NCI-H1092 treated with DMSO at 0.1 percent for 48 hours (cell line): ENCODE data around the gene TRIM5.
"Not testable (repeated sequence)": the region's sequence is repeated elsewhere in the genome, so short reads cannot be mapped to it uniquely, and the experiment has no call there.

Source experiments
- DNase-seq: peaks from one replicate; lab custom pipeline; 2025; lab: John Stamatoyannopoulos, UW

The TRIM5 gene

GRCh38 chr11:5689551-5689983, 4.7 kb upstream of the TRIM5 start, which contains the start of gene TRIM22:
TRIM22 (plus strand) TSS chr11:5689790; CDS start chr11:5696233, 6,443 bp downstream.
- DNase-seq: no peak

GRCh38 chr11:5688482-5688881, 3.6 kb upstream of the TRIM5 start:
- no peak for DNase-seq

DNA sequence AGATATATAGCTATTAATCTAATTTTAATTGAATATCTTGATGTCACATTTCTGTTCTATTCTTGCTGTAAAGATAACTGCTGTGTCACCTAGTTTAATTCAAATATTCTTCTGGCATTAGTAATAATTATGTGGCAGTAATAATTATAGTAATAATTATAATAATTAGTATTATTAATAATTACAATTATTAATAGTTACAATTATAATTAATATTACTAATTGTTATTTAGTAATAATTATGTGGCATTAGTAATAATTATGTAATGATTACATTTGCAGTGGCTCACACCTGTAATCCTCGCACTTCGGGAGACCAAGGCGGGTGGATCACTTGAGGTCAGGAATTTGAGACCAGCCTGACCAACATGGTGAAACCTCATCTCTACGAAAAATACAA, 1.6 kb upstream of the TRIM5 start:
- no peak for DNase-seq

DNA sequence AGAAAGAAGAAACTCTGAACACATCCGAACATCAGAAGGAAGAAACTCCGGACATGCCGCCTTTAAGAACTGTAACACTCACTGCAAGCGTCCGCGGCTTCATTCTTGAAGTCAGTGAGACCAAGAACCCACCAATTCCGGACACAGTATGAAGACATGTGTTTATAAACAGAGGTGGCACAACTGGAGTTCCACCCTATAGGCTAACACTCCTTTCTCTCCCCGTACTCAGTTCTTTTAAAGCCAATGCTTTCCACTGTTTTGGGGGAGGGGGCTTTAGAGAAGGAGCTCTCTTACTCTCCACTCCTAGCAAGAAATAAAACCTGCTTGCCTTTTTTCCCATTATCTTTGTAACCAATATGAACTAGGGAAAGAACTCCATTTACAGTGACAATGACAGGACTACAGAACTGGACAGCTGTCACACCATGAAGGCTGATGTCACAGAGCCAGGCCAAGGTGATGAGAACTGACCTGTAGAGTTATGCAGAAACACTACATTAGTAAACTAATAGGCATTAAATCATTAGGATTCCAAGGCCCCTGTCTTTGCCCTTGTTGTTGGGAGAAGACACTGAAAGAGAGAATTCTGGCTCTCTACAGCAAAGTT, 733 bp downstream of the TRIM5 start:
- DNase-seq: no peak

- not testable (repeated sequence) for DNase-seq
Observed at GRCh38 chr11:5683620-5684019, 1.3 kb downstream of the TRIM5 start.

- DNase-seq: not testable (repeated sequence)
Observed at GRCh38 chr11:5682890-5683441, 1.9 kb downstream of the TRIM5 start.

DNA sequence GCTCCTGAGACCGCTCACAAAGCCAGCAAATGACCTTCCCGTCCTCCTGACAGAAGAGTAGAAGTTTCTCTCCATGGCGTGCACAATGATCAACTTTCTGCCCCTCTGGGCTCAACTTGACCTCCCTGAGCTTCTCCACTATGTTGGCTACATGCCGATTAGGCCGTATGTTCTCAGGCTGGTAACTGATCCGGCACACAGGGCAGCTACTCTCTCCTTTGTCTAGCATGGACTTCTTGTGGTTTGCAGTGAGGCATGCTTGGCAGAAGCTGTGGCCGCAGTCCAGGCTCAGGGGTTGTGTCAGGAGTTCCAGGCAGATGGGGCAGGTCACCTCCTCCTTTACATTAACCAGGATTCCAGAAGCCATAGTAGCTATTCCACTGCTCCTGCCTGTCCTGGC, 5.1 kb downstream of the TRIM5 start:
- DNase-seq: no peak

DNA sequence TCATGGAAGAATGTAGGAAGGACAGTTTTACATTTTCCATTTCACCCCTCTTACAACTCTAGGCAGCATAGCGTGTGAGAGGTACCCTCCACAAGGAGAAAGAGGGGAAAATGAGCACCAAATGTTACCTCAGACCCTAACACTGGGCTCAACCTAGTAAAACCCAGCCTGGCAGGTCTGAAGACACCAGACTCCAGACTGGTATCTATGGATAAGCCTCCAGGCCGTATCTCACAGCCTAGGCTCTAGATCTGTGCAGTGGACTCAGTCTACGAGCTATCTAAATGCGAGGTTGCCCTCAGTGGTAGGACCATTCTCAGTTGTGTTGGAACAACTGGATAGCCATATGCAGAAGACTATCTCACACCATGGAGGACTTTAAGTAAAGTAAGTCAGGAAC, 10.5 kb downstream of the TRIM5 start:
- no peak for DNase-seq

DNA sequence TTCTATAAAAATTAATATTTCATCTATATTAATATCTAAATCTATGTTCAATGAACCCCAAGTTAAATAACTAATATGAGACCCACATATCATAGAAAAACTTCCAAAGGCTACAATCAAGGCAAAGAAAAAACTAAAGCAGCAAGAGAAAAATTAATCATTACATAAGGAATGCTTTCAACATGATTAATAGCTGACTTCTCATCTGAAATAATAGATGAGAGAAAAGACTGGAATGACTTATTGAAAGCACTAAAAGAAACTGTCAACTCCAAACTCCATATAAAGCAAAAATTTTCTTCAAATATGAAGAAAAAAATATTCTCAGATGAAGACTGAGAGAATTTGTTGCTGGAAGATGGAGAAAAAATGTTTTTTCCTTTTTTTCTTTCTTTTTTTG, 13.0 kb downstream of the TRIM5 start:
- DNase-seq: no peak

- DNase-seq: no peak
Observed at GRCh38 chr11:5666402-5666793, 18.5 kb downstream of the TRIM5 start.

- DNase-seq: no peak
Observed at GRCh38 chr11:5665746-5666401, 19.0 kb downstream of the TRIM5 start.

DNA sequence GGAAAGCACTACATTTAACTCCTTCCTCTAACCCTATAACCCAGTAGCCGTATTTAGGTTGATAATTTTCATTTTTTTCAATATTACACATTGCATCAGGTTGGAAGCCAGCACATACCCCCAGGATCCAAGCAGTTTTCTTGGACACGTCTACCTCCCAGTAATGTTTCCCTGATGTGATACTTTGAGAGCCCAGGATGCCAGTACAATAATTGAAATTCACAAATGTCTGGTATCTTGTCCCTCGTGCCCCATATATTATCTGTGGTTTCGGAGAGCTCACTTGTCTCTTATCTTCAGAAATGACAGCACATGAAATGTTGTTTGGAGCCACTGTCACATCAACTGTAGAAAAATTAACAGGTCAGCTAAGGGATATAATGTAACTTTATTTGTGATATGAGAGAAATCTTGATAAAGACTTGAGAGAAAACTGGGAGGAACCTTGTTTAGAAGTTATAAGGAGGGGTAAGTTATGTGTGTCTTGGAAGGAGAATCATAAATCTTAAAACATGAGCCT, 19.8 kb downstream of the TRIM5 start:
- DNase-seq: no peak

DNA sequence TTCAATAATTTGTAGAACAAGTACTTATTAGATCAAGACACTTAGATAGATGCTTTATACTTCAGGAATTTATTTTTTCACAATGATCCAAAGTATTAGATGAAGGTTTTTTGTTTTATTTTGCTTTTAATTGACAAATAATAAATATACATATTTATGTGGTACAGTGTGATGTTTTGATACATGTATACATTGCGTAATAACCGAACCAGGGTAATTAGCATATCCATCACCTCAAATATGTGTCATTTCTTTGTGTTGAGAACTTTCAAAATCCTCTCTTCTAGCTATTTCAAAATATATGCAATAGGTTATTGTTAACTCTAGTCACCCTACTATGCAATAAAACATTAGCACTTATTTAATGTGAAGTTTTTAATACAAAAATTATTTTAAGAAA, 21.4 kb downstream of the TRIM5 start:
- no peak for DNase-seq

DNA sequence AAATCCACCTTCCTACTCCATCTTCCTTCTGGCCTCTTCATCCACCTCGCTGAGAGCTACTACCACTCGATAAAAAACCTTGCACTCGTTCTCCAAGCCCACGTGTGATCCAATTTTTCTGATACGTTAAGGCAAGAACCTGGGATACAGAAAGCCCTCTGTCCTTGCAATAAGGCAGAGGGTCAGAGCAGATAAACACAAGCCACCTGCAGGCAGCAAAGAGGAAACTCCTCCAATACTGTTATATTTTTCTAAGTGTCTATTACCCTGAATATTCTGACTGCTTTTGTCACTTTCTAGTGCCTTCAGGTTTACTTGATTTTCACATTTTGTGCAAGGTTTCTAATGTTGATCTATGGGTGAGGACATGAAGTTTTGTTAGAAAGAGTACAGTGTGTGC, 26.6 kb downstream of the TRIM5 start:
- no peak for DNase-seq

DNA sequence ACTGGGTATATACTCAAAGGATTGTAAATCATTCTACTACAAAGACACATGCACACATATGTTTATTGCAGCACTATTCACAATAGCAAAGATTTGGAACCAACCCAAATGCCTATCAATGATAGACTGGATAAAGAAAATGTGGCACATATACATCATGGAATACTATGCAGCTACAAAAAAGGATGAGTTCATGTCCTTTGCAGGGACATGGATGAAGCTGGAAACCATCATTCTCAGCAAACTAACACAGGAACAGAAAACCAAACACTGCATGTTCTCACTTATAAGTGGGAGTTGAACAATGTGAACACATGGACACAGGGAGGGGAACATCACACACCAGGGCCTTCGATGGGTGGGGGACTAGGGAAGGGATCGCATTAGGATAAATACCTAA, 27.9 kb downstream of the TRIM5 start:
- DNase-seq: not testable (repeated sequence)

DNA sequence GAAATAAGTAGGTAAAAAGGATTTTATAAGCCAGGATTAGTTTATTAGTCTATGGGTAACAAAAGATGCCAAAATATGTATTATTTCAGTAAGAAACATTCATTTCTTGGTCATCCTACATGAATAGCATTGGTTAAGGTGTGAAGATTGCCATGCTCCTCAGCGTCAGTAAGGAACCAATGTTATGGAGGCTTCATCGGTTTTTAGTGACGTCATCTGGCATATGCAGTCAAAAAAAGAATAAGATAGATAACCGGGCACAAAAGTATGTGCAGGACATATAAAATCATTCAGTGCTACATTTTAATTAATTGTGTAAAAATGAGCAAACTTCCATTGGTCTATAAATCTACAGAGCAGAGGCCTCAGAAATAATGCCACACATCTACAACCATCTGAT, 29.4 kb downstream of the TRIM5 start:
- no peak for DNase-seq

DNA sequence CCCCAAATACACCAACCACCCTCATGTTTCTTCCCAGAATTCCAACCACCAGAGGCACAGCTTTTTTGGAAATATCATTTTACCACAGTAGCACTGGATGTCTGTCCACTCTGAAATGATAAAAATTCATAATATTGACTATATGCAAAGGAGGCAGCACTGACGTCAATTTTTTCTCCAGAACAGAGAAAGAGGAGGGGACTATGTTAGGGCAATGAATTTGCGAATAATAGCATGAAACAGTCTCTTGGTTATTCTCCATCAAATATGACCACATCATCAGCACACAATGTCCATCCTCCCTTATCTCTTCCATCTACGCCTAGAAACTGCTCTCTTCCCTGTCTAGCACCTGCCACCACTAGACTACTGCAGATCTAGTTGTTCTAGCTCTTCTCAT, 38.7 kb downstream of the TRIM5 start:
- no peak for DNase-seq

DNA sequence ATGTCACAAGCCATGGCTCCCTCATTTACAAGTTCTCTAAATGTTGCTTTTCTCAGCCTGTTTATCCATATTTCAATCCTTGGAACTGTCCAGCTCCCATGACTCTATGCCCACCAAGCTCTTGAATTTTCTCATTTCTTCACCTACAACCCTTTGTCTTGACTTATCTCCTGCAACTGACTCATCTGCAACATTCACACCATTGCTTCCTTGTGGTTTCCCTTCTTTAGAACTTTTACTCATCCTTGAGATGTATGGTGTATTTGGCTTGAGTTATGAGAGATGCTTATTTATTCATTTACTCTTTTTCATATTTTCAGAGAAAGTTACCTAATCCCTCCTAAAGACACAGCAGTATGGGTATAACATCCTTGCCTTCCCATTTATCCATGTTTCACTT, 41.3 kb downstream of the TRIM5 start:
- DNase-seq: no peak

GRCh38 chr11:5639953-5640352, 44.9 kb downstream of the TRIM5 start:
- no peak for DNase-seq

GRCh38 chr11:5631969-5632635, 52.8 kb downstream of the TRIM5 start:
- DNase-seq: no peak

GRCh38 chr11:5631417-5631816, 53.5 kb downstream of the TRIM5 start:
- DNase-seq: no peak

DNA sequence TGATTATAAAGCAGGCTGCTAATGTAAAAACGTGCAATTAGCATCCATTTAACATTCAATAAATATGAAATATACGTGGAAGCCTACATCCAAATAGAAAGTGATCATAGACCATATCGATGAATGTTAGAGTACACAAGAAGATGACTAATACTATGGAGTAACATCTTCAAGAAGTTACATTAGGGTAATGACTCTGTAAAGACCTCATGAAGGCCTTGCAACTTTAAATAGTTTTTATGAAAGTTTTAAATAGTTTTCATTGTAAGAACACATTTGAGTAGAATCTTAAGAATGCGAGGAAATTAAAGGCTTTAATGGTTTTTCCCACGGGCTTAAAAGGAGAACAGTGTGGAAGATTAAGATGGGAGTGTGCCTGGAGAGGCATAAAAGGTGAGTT, 58.7 kb downstream of the TRIM5 start:
- no peak for DNase-seq

- no peak for DNase-seq
Observed at GRCh38 chr11:5625281-5625680, 59.6 kb downstream of the TRIM5 start.
